ENCODE data around the gene TFEB. TPM values are rescaled to one million over a fixed set of nuclear protein-coding genes. Genes with fewer than 3 reads are reported as not detected.

Gene TFEB
- total RNA-seq, 3 donors from 2014 or later (not counting 1 experiment from before 2014, with no cell fraction given) = 56.0 to 66.7 (median 66.2) TPM

DNA sequence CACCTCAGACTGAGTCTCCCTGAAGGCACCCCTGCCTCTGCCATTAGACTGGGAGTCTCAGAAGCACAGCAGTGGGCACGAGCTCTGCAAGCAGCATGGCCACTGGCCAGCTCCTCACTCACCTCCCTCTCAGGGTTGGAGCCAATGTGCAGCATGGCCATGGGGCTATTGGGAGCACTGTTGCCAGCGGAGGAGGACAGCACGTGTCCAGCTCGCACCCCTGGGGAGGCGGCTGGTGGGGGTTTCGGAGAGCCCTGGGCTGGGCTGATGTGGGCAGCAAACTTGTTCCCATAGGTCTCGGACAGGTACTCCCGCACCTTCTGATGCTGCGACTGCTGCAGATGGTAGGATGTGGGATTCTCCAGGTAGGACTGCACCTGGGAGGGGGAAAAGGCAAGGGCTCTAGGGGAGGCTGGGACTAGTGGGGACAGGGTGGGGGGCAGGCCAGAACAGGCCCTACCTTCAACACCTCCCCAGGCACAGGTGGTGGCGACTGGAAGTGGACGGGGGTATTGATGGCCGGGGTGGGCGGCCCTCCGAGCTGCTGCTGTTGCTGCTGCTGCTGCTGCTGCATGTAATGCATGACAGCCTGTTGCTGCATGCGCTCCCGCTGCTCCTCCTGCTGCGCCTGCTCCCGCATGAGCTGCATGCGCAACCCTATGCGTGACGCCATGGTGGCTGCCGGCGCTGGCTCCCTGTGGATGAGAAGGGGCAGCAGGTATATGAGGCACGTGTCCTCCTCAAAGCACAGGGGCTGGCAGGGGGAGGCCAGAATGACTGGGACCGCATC is 44.7 kb downstream of the TFEB start:
- Mint-ChIP-seq H3K4me1 (peaks cover 7 to 33% of the 10 kb centered on the region in 2 donors), H3K27me3 (ENCODE audit: low read depth in 2 of 2) (no peaks in the 10 kb centered on the region), H3K27ac (no peak overlapping the region), H3K36me3 (no peaks in the 10 kb centered on the region), H3K9me3 (no peaks in the 10 kb centered on the region), H3K4me3 (no peak overlapping the region)
- no peaks in the 10 kb centered on the region for H3K27me3 ChIP-seq (ENCODE audit: control insufficient read depth, insufficient read depth, low read length)
- no peak overlapping the region for H3K27ac ChIP-seq (ENCODE audit: low read length)
- intact Hi-C loops (cut with micrococcal nuclease) = no loop called here
- H3K36me3 ChIP-seq (ENCODE audit: control insufficient read depth, insufficient read depth, low read length) = peaks cover 43% of the 10 kb centered on the region
- no peak overlapping the region for H3K4me3 ChIP-seq (ENCODE audit: low read length)
- DNase-seq (no peak), ATAC-seq (no peak)
- no peaks in the 10 kb centered on the region for H3K9me3 ChIP-seq (ENCODE audit: control insufficient read depth, insufficient read depth, low read length)
- whole genome bisulfite sequencing (ENCODE audit: insufficient coverage) = 96% methylated on average over 25 of the region's 25 CpGs
- TF ChIP-seq, protein P1, sequence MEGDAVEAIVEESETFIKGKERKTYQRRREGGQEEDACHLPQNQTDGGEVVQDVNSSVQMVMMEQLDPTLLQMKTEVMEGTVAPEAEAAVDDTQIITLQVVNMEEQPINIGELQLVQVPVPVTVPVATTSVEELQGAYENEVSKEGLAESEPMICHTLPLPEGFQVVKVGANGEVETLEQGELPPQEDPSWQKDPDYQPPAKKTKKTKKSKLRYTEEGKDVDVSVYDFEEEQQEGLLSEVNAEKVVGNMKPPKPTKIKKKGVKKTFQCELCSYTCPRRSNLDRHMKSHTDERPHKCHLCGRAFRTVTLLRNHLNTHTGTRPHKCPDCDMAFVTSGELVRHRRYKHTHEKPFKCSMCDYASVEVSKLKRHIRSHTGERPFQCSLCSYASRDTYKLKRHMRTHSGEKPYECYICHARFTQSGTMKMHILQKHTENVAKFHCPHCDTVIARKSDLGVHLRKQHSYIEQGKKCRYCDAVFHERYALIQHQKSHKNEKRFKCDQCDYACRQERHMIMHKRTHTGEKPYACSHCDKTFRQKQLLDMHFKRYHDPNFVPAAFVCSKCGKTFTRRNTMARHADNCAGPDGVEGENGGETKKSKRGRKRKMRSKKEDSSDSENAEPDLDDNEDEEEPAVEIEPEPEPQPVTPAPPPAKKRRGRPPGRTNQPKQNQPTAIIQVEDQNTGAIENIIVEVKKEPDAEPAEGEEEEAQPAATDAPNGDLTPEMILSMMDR (IDR thresholded peaks at IDR 0.05) = no peak
- peaks cover 10% of the 10 kb centered on the region for H3K4me1 ChIP-seq (ENCODE audit: control insufficient read depth, insufficient read depth, low read length)

DNA sequence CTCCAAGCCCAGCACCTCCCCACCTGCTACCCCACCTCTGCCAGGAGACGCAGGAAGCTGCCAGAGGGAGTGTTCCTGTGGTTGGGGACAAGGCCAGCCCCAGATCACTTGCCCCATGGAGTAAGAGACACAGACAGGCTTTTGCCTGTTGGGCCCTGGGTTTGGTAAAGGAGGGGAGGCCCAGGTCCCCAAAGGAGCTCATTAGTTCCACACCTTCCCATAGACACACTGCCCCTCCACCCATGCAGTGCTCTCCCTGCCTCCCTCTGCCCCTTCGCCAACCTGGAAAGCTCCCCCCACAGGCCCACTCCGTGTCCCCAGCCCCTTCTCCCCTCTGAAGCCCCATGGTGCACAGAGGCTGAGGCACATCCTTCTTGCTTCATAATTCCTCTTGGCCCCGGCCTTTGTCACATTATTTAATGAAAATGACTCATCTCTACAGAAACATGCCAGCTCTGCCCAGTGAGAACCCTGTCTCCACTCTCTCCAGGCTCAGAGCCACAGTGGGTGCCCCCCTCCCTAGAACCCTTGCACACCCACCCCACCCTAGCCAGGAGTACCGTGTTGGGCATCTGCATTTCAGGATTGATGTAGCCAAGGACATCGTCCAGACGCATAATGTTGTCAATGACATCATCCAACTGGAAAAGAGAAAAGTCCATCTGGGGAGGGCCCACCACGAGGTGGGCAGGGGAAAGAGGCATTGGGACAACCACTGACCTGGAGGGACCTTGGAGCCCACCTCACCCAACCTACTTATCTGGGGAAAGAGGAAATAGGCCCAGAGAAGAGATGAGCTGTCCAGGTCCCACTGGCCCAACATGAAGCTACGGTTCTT is 46.0 kb downstream of the TFEB start:
- Histone ChIP-seq H3K27me3 (ENCODE audit: control insufficient read depth, insufficient read depth, low read length) (no peaks in the 10 kb centered on the region), H3K36me3 (ENCODE audit: control insufficient read depth, insufficient read depth, low read length) (peaks cover 50% of the 10 kb centered on the region), H3K9me3 (ENCODE audit: control insufficient read depth, insufficient read depth, low read length) (no peaks in the 10 kb centered on the region), H3K4me1 (ENCODE audit: control insufficient read depth, insufficient read depth, low read length) (peaks cover 4% of the 10 kb centered on the region), H3K4me3 (ENCODE audit: low read length) (no peak overlapping the region), H3K27ac (ENCODE audit: low read length) (no peak overlapping the region)
- Mint-ChIP-seq H3K36me3 (no peaks in the 10 kb centered on the region), H3K4me1 (peaks cover 0 to 24% of the 10 kb centered on the region in 2 donors), H3K27ac (peak overlapping the region in 1 of 2 donors; percentile 62), H3K9me3 (no peaks in the 10 kb centered on the region), H3K27me3 (ENCODE audit: low read depth in 2 of 2) (no peaks in the 10 kb centered on the region), H3K4me3 (no peak overlapping the region)
- ATAC-seq (no peak), DNase-seq (no peak)
- TF ChIP-seq, protein P1 (IDR thresholded peaks at IDR 0.05) = no peak
- intact Hi-C loops (cut with micrococcal nuclease) = no loop called here
- WGBS (ENCODE audit: insufficient coverage) = 86% methylated on average over 9 of the region's 9 CpGs

DNA sequence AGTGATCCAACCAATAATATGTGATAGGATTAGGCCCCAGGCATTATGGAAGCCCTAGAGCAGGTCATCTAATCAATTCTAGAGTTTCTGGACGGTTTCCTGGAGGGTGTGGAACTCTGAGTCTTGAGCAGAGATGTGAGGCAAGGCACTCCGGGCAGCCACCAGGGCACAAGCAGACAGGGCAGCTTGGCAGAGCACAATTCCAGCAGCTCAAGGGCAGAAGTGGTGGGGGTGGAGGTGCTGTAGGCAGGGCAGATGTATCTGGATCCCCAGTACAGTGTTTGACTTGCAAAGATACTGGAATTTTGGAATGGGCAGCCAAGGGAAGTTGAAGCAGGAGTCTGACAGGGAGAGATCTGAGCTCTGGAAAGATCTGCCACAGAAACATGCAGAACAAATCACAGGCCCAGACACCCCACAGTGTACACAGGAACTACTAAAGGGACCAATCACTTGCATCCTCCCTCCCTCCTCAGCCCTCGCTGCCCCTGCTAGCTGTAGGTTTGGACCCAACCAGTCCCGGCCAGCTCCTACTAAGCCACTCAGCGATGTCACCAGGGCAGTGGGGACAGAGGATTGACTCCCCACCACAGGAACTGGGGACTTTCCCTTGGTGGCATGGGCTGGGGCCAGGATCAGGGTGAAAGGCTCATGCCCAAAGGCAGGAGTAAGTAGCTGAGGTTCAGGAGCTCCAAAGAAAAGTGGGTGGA is 47.0 kb downstream of the TFEB start:
- Histone ChIP-seq H3K4me1 (ENCODE audit: control insufficient read depth, insufficient read depth, low read length) (peaks cover 9% of the 10 kb centered on the region), H3K27me3 (ENCODE audit: control insufficient read depth, insufficient read depth, low read length) (no peaks in the 10 kb centered on the region), H3K27ac (ENCODE audit: low read length) (no peak overlapping the region), H3K9me3 (ENCODE audit: control insufficient read depth, insufficient read depth, low read length) (no peaks in the 10 kb centered on the region), H3K36me3 (ENCODE audit: control insufficient read depth, insufficient read depth, low read length) (peaks cover 52% of the 10 kb centered on the region), H3K4me3 (ENCODE audit: low read length) (no peak overlapping the region)
- TF ChIP-seq, protein P1 (IDR thresholded peaks at IDR 0.05) = no peak
- Mint-ChIP-seq H3K27me3 (ENCODE audit: low read depth in 2 of 2) (no peaks in the 10 kb centered on the region), H3K9me3 (no peaks in the 10 kb centered on the region), H3K27ac (peak overlapping the region in 1 of 2 donors; percentile 67), H3K36me3 (no peaks in the 10 kb centered on the region), H3K4me1 (peaks cover 0 to 30% of the 10 kb centered on the region in 2 donors), H3K4me3 (no peak overlapping the region)
- no peak for ATAC-seq
- no peak for DNase-seq
- 86% methylated on average over 5 of the region's 5 CpGs for WGBS (ENCODE audit: insufficient coverage)
- intact Hi-C loops (cut with micrococcal nuclease) = no loop called here

Measured in natural killer cell (primary cell).